GM21367 (cell line): ENCODE results near the gene NR6A1.
A peak's percentile ranks its signal among the peaks of the same experiment; 100 is the strongest.

ENCODE experiments used
- ATAC-seq: cut with Tn5 transposase; IDR thresholded peaks from one replicate; pipeline ENCODE4 v1.9.1; 2021; ENCODE audit not compliant: unreplicated experiment

NR6A1 gene

DNA sequence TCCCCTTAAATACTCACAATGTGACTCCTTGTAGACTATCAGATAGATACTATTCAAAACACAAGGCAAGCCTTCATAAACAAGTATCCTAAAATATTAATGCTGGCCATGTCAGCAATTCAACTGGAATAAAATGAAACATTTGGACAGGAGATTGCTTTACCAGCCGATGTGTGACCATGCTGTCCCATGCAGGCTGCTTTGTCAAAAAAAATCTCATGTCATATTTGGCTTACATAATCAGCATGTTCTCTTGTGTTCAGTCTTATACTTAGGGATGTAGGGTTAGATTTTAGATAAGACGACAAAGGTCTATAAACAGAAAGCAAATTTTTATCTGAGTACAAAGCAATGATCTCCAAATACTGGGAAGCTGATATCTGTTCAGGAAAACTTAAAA, 108.5 kb downstream of the NR6A1 start:
- ATAC-seq: no peak

DNA sequence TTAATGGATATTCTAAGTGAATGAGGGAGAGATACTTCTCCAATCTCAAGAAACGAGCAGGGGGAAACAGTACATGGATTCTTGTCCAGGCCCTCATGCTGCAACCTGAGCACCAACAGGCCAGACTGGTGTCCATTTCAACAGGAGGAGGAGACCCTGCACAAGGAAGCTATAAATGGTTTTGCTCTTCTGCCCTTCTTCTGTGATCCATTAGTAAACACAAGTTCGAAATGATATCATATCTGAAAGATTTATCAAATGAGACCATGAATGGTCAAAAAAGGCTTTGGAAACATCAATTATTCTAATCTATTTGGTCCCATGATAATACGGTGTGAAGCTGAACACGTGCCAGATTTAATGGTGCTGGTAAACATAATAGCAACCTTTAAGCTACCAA, 109.8 kb downstream of the NR6A1 start:
- no peak for ATAC-seq

DNA sequence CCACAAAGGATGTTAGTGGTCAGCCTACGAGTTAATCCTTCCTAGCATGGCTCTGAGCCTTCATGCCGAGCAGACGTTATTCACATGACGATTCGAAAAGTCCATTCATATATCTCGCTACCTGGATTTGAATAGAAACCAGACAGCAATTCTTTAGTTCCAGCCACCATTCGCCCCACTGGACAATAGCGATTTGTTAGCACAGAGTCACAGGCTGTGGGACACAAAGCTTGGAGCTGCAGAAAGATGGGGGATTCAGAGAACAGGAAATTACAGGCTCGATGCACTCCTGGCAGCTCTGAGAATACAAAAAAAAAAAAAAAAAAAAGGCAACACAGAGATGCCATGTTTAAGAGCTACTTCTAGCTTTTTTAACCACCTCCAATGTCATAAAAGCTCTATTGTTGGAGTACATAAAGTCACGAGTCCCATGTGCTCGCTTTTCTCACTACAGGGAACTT, 110.7 kb downstream of the NR6A1 start:
- no peak for ATAC-seq

DNA sequence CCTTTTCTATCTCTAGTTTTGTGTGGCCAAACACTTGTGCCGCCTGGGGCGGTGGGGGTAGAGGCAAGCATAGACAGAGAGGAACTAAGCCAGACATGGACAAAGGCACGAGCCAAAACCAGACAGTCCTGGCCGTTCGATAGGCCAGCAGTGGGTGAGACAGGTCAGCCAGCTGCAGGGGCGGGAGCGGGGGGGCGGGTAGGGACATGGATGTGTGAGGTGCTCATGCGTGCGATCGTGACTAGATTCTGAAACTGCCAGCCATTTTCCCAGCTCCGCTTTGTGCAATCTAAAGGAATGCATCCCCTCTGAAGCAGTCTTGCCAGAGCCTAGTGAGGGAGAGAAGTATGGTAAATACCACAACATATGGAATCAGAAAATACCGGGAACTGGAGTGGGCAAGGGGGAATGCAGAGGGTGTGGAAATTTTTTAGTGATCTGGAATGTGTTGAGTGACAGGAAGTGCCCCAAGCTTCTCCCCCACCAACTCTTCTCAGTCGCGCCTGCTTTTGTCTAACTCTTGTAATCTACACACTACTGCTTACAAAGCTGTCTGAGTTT, 111.9 kb downstream of the NR6A1 start:
- no peak for ATAC-seq

DNA sequence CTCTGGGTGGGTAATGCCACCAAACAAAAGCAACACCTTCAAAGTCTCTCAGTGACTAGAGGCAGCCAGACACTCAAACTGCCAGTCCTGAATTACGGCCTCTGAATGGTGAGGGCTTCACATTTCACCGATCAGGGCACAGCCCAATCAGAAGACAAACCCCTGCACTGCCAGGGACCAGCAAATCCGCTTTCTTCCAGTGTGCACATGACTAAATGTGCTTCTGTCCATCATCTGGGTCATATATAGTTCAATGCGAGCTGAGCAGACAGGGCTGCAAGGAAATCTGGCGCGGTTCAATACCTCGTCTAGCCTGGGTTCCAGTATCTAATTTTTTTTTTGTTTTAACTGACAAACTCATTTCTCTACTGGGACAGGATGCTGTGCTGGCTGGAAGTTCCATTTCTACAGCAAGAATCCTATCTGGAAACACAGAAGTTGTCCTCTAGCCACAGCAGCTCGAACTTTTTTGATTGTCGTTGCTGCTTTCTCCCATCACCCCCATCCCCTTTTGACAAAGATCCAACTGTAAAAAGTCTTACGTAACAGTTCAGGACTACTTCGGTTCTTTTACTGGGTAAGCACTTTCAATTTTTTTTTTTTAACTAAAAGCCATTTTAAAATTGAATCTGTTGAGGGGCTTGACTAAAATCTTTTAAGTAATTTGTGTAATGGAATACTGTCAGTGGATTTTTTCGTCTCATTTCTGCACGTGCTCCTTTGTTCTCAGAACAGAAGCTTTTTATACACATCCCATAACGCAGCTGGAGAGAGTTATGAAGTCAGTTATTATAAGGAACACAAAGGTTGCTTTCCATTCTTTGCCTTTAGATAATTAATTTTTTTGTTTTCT, 112.7 kb downstream of the NR6A1 start:
- peak; percentile 88 for ATAC-seq

DNA sequence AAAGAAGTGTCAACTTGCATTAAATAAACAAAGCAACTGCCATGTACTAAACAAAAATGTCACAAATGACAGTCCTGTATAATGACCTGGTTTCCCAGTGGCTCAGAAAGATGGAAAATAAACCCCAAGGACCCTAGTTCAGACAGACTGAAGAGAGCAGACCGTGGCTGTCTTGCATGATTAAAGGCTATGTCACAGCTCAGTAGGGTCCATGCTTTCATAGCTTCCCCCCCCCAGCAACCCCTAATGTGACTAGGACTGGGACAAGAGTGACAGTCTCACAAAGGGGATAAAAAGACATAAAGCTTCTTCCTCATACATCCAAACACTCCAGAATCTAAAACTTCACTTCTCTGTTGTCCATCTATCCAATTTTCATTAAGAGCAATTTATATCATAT, 113.6 kb downstream of the NR6A1 start:
- no peak for ATAC-seq

DNA sequence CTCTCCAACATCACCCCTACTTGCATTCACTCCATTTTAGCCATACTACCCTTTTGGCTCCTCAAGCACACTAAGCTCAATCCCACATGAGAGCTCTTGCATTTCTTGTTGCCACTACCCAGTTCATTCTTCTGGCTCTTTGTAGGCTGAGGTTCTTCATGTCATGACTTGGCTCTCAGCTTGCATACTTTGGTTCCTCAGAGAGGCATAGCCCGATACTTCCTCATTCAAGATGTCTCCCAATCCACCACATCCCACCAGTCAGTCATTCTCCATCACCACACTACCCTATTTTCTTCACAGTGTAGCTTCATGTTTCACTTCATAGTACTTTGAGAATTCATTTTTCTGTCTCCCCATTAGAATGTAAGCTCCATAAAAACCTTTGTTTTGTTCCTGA, 116.7 kb downstream of the NR6A1 start:
- ATAC-seq: no peak

DNA sequence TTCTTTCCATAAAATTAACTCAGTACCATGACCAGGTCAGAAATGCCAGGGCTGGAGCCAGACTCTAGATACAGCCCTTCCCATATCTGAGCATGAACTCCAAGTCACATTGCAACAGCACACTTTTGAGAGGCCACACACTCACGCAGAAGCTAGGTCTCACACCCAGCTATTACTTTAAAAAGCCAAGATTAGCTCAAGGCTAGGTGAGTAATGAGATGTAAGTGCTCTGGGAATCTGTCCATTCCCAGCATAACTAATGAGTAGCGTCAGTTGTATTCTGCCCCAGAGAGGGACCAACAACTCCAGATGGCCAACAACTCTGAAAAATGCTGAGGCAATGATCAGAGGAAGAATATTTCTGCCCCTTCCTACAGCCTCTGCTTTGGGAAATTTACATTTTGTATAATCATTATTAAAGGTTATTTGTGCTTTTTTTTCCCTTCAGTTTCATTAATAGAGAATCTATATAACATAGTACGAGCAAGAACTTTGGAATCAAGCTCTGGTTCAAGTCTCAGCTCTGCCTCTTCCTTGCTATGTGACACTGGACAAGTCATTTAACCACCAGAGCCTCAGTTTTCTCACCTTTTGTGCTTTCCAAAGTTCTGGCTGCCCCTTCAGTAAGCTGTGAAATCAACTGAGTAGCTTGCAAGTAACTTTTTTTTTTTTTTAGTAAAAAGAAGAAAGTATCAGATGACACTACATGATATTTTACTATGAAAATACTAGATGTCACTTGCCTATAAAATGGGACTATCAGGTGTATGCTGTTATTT, 118.3 kb downstream of the NR6A1 start:
- no peak for ATAC-seq

DNA sequence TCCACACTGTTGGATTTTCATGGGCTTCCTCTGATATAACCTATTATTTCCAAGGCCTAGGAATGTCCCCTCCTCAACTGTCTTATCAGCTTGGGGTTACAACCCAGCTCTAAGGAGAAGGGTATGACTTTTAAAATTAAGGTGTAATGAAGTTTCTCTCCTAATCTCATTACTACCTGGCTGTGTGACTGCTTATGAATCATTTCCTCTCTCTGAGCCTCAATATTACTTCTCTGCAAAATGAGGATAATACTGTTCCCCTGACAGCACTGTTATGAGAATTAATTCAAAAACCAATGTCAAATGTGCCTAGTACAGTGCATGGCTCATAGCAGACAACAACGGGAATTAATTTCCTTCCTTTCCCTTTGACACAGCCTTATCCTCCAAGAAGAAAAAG, 118.9 kb downstream of the NR6A1 start:
- ATAC-seq: no peak

DNA sequence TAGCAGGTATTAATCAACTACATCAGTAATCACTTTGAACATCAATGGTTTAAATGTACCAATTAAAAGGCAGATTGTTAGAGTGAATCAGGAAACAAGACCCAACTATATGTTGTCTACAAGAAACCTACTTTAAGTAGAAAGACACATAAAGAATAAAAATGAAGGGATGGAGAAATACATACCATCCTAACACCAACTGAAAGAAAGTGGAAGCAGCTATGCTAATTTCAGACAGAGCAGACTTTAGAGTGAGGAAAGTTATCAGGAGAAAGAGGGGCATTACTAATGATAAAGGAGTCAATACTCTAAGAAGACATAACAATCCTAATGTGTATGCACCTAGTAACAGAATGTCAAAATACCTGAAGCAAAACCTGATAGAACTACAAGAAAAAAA, 125.8 kb downstream of the NR6A1 start:
- no peak for ATAC-seq

DNA sequence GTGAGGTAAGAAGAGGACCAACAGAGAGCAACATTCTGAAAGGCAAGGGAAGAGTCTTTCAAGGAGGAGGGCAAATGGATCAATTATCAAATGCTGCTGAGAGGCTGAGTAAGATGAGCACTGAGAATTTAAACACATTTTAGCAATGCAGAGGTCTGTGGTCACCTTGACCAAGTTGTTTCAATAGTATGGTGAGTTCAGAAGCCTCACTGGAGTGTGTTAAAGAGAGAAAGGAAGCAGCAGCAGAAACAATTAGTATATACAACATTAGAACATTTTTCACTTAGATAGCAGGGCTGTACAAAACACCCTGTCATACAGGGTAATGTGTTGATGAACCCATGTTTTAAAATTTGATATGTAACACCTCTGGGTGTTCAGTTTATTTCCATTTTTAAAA, 131.5 kb downstream of the NR6A1 start:
- ATAC-seq: no peak

DNA sequence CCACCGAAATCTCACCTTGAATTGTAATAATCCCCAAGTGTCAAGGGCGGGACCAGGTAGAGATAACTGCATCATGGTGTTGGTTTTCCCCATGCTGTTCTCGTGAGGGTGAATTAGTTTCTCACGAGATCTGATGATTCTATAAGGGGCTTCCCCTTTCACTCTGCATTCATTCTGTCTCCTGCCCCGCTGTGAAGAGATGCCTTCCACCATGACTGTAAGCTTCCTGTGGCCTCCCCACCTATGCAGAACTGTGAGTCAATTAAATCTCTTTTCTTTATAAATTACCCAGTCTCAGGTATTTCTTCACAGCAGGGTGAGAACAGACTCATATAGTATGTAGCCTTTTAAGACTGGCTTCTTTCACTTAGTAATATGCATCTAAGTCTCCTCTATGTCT, 135.8 kb downstream of the NR6A1 start:
- ATAC-seq: no peak

DNA sequence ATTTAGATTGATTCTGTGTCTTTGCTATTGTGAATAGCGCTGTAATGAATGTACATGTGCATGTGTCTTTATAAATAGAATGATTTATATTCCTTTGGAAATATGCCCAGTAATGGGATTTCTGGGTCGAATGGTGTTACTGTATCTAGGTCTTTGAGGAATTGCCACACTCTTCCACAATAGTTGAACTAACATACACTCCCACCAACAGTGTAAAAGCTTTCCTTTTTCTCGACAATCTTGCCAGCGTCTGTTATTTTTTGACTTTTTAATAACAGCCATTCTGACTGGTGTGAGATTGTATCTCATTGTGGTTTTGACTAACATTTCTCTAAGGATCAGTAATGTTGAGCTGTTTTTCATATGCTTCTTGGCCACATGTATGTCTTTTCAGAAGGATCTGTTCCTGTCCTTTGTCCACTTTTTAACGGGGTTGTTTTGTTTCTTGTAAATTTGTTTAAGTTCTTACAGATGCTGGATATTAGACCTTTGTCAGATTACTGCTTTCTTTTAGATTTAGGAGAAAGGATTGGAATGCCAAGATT, 139.0 kb downstream of the NR6A1 start:
- no peak for ATAC-seq

DNA sequence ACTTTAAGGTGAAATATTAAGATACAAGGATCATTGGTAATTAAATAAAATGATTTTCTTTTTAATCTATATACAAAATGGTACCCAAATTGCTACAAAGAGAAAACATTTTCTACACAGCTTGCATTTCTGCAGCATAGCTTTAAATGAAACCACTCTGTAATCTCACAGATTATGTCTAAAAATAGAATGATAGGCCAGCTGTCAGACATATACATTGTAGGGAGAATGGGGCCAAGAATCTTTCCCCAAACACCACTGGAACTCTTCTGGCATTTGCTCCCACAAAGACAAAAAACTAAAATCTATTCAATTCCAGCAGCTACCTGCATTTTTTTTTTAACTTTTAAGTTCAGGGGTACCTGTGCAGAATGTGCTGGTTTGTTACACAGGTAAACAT, 139.8 kb downstream of the NR6A1 start:
- no peak for ATAC-seq

DNA sequence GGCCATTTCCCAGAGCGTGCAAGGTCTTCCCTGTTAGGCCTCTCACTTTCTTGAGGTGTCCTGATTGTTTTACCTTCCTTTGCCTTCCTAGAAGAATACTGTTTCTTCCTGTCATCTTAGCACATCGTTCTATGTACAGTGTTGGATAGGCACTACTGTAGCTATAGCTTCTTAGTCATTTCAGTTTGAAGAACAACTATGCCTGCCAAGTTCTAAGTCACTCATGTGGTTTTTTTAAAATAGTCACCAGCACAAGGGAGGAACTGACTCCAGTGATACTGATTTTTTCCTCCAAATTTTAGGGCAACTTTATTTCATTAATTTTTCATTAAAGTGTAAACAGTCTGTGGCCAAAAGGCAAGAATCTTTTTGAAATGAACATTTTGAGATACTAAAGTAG, 141.5 kb downstream of the NR6A1 start:
- ATAC-seq: no peak

DNA sequence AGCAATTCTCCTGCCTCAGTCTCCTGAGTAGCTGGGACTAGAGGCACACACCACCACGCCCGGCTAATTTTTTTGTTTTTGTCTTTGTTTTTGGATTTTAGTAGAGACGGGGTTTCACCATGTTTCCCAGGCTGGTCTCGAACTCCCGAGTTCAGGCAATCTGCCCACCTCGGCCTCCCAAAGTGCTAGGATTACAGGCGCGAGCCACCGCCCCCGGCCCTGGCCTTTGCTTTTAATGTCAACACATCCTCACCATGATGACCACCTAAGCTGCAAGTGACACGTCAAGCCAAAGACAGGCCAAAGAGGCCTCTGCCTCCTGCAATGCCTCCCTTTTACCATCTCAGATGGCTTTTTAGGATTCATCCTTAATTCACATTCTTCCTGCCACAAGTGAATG, 142.4 kb downstream of the NR6A1 start:
- ATAC-seq: no peak

DNA sequence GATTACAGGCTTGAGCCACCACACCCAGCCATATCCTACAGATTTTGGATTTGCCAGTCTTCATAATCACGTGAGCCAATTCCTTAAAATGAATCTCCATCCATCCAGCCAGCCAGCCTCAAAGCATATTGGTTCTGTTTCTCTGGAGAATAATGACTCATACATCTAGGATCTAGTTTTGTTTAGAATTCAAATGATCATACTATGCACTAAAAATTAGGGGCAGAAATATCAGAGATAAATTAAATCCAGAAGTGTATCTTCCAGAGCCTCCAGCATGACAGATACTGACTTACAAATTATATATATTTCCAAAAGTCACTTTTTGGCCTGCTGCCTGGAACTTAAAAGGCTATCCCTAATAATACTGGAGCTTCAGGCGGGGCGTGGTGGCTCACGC, 144.8 kb downstream of the NR6A1 start:
- no peak for ATAC-seq

DNA sequence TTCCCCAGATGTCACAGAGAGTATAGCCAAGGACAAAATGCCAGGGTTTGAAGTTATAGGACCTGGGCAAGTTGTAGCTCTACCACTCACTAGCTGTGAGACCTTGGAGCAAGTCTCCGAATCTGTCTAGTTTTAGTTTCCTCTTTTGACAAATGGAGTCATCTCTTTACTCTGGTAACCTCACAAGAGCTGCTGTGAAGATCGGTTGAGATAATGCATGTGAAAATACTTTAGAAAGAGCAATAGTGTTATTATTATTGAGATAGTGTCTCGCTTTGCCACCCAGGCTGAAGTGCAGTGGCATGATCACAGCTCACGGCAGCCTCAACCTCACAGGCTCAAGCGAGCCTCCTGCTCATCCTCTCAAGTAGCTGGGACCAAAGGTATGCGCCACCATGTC, 146.0 kb downstream of the NR6A1 start:
- no peak for ATAC-seq

DNA sequence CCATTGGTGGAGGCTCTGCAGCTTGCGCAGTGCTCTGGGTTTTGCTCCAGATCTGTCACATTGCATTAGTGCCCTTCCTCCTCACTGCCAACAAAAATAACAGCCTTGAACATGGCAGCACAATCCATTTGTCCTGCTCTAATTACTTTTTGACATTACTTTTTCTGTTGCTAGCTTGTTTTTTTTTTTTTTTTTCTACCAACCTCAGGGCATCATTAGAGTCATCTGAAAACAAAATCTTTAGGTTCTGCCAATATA, 146.4 kb downstream of the NR6A1 start:
- ATAC-seq: no peak

DNA sequence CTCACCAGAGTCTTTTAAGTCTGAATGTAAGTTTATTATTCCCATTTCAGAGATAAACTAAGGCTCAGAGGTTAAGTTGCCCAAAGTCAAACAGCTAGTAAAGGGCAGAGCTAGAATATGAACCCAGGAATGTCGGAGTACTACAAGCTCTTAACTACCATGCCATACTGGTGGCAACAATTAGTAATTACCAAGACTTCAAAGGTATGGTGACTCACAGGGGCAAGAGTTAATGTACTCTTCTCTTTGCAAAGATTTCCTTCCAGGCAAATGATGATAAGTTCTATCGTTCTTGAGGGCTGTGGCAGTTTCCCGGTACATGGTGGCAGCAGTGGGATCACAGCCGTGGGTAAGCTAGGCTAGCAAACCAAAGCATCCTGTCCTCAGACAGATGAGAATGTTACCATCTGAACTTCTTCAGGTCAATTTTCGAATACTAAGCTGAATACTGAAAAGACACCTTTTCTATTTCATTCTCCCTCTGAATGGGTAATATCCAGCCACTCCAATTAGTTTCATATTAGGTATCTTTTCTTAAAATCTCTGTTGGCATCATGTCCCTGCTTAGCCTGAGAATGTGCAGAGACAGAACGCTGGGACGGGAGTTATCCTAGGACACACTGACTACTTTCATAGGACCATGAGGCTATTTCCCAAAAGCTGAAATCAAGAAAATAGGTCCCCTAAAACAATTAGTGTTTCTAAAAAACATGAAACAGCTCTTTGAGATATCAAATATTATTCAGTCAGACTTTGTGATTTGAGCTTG, 147.0 kb downstream of the NR6A1 start:
- ATAC-seq: no peak

DNA sequence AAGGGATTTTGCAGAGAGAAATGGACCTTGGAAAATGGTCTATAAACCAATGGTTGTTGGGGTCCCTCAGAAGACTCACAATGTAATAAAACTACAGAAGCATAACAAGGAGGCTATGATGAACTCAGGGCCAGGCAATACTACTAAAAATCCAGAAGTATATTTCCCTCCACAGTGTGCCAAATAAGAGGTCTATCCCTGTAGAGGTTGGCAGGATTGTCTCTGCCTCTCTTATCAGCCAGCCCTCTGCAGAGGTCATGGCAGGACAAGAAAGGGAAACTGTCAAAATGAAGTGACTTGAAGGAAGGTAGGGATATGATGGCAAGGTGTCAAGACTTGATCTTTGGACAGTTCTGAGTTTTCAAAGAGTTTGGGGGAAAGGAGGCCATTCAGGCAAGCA, 148.2 kb downstream of the NR6A1 start:
- no peak for ATAC-seq
